Umbilical cord (tissue), 2 donors: ENCODE results near the gene ZNF148. TPM values are rescaled to one million over a fixed set of nuclear protein-coding genes. Genes with fewer than 3 reads are reported as not detected.

Experiments
- DNase-seq: peaks from one replicate; pipeline ENCODE4 v3.0.0-alpha.2; 2015; ENCODE audit warnings: low spot score
- total RNA-seq: library from RNA; depleted of rRNA; stranded (reverse); fragments of >200 nt; gene quantifications from one replicate; pipeline ENCODE4 v1.2.3, GENCODE V29; 2014; ENCODE audit warnings: low replicate concordance; ENCODE audit not compliant: insufficient read depth

Gene ZNF148
- total RNA-seq, 1 donor from 2014 or later = 39.0 TPM

DNA sequence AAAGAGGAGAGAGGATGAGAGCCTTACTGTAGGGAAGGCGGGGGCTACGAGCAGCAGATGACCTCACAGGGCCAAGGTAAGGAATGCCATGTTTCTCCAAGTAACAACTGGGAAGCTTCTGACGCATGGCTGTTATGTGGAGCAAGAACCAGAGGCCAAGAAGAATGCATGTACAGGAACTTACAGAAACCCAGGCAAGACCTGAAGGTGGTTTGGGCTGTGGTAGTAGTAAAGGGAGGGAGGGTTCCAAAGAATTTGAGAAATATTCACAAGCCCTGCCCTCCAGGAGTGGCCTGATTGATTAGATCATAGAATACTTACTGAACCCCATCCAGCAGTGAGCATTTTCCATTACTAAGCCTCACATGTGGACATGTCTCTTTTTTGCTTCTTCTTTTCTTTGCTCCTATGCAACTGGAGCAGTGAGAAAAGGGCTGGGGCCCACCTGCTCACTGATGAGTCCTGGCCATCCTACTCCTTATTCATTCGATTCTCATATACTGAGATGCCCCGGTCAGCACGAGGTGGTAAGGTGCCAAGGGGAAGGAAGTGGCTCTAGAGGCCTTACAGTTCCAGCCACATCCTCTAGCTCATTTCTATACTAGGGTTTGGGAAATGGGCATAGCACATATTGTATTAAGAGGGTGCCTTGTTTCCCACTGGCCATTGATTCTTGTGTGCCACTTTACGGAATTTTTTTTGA is 154.2 kb downstream of the ZNF148 start:
- no peak for DNase-seq

DNA sequence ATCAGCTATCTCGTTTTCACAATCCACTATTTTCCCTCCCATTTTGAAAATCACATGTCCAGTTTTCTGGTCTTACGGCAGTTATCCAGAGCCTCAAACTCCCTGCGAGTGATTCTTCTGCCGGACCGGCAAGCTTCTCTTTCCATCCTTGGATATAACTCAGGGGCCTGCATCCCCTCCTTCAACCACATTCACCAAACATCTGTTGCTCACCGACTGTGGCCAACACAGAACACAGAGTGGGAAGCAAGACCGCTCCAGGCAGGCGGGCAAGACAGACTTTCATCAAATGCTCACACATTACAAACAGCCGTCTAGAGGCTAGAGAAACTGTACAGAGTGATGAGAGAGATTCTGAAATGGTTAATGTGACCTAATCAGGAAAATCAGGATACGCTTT is 154.9 kb downstream of the ZNF148 start:
- no peak for DNase-seq

DNA sequence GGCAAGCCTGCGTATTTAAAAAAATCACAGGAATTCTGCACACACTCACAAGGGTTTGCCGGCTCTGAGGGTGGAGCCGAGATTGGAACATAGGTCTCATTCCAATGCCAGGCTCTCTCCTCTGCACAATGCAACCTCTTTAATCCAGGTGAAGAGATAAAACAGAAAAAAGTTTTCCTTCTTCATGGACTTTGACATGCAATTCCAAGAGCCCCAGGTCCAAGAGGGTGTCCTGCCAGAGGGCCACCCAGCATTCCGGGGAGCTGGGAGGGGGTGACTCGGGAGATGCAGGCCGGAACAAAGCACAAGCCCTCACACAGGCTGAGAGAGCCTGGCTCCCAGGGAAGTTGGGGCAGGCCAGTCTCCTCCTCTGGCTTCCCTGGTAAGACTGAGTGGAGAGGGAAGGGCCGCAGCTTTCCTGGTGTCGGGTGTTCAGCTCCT is 155.8 kb downstream of the ZNF148 start:
- DNase-seq = no peak

DNA sequence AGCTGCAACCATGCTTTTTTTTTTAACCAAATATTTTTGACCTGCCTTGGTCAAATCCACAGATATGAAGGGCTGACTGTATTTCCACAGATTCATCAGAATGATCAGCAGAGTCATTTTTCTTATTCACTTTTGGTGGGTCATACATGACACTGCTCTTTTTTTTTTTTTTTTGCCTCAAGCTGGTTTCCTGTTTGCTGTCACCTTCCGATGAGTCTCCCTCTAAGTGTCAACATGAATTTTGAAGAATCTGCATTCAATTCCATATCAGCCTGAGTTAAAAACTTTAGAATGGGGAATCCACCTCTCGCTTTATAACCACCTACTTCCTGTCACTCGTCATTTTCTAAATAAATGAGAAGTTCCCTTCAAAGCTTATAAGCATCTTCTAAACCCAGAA is 160.4 kb downstream of the ZNF148 start:
- DNase-seq = no peak

DNA sequence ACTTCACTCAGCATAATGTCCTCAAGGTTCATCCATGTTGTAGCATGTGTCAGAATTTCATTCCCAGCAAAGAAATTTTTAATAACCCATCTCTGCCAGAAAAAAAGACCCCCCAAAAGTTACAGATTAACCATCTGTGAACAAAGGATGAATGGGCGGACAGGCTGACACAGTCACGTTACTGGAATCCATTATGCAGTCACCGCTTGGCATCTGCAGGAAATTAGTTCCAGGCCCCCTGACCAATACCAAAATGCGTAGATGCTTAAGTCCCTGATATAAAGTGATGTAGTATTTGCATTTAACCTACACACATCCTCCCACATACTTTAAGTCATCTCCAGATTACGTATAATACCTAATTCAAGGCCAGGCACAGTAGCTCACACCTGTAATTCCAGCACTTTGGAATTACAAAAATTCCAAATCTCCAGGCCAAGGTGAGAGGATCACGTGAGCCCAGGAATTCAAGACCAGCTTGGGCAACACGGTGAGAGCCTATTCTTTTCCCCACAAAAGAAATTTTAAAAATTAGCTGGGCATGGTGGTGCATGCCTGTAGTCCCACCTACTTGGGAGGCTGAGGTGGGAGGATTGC is 161.1 kb downstream of the ZNF148 start:
- DNase-seq = no peak

DNA sequence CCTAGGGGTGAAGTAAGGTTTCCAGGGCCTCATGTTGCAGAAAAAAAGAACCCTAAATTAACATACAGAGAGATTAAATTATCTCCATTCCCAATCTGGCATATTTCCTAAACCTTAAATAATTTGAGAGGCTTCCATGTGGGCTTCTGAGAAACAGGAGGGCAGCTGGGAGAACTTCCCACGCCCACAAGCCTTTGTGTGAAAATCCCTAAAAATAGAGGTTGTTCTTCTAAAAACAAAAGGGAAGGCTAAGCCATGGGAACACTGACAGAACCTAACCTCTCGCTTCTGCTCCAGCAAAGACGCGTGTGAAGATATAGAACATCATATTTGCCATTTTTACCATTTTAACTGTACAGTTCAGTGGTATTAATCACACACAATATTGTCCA is 161.8 kb downstream of the ZNF148 start:
- no peak for DNase-seq

DNA sequence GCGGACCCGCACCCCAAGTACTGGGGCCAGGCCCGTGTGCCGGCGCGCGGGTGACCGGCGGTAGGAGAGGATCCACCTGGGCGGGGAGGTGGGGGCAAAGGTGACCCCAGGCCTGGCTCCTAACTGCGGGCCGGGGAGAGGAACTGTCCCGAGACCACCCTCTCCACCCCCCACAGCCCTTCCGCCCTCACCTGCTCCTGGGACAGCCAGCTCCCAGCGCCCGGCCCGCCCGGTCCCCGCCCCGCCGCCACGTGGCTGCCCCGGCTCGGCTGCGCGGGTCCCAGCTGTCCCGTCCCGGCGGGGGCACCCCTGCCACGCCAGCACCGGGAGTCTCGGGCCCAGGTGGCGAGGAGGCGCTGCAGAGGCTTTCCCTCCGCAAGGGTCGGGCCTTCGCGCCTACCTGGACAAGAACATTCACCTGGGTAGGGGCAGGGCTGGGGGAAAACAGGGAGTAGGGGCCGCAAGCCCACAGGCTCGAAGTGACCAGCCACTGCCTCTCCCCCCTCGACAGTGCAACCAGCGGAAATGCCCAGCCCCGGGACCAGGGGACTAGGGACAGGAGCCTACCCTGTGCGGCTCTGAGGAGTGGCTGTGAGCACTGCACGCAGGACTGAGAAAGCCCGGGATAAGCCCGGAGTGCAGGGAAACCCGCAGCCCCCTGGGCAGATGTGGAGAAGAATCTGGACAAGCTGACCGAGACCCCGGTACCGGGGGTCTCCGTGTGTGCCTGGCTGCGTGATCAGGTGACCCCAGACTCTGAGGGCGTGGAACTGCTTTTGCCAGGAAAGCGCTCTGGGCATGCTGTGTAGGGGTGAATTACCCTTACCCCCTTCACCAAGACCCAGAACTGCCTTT is 162.4 kb downstream of the ZNF148 start, which contains the start of gene SLC12A8:
Gene SLC12A8 (minus strand): TSS at position 240 of the 855 bp plus-strand sequence. CDS start 1,399 bp downstream, outside the sequence.
- no peak for DNase-seq

DNA sequence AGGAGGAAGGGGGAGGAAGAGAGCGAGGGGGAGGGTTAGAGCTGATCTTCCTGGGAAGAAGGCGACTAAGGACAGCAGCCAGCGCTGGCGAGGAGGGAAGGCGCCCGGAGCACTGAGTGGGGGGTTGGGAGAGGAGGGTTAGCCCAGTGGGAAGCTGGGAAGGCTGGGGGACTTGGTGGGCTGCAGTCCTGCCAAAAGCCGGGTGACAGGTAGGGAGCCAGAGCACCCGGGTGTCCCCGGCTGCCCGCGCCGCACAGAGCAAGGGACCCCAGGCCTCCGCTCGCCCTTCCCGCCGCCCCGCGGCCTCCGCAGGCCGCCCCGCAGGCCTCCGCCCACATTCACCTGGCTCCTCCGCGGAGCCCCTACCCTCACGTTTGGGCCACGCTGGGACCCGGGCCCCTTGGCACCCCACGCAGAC is 163.0 kb downstream of the ZNF148 start:
- no peak for DNase-seq

DNA sequence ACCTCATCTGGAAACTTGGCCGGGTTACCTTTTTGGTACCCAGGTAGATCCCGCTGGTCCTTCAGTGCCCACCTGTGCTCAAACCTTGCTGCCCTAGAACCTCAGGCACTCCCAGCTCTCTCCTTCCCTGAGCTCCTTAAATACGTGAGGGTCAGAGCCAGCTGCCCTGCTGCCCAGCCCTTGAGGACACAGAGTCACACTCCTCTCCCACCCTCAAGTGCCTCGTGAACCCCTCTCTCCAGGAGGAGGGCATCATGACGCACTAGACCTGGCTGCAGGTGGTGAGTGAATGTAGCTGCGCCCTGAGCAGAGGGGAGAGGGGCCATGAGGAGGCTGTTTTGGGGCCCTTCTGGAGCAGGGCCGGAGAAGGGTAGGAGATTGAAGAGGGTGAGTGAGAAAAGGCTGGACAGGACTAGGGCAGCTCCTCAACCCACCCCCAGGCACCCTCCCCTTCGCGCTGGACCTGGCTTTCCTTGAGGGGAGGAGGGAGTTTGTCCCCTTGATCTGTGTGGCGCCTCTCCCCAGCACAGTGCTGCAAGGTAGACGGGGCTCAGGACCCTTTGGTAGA is 163.5 kb downstream of the ZNF148 start:
- no peak for DNase-seq

DNA sequence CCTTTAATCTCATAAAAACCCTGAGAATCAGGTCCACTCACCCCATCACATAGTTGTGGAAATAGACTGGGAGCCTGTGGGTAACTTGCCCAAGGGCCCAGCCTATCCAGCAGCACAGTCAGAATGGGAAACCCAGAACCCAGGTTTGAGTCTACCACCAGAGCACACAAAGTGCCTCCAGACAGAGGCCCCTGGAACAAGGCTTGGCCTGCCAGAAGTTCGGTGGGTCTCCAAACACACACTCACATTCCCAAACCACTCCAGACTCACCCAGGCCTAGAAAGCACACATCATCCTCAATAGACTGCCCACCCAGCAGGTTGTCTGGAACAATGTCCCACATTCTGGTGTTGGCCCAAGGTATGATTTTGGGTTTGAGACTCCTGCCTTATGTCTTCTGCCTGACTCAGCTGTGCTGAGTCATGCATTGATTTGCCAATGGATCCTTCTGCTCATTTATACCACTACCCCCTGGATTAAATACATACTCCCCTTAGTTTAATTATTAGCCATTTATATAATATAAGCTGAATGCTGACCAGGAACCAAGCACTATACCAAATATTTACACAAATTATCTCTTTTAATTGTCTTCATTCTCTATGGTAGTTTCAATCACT is 167.1 kb downstream of the ZNF148 start:
- no peak for DNase-seq

DNA sequence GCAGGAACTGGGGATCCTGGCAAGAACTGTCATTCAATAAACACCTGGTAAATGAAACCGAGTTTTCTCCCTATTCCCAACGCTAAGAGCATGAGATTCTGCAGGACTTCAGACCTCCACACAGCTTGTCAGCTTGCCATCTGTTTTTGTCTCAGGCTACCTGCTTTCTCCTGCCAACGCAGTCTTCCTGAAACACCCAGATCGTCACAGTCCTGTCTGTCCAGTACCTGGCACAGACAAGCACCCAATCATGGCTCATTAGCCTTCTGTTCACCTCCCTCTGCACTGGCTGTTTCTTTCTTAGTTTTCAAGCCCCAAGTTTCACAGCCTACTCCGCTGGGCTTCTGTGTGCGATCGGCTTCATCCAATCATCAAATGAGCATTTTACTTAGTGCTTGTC is 167.6 kb downstream of the ZNF148 start:
- no peak for DNase-seq

DNA sequence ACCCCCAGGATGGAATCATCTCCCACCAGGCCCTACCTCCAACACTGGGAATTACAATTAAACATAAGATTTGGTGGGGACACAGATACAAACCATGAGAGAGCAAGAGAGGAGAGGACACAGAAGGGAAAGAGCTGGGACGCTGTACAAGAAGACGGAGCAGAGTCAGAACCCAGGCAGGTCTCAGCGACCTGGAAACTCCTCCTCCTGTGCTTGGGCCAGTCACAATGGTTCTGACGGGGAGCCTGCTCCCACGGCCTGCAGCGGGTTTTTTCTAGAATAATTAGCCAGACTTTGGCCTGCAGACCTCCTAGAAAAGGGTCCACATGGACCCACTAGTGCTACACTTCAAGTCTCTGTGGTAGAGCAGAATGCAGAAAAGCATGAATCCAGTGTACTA is 168.2 kb downstream of the ZNF148 start:
- DNase-seq = no peak

DNA sequence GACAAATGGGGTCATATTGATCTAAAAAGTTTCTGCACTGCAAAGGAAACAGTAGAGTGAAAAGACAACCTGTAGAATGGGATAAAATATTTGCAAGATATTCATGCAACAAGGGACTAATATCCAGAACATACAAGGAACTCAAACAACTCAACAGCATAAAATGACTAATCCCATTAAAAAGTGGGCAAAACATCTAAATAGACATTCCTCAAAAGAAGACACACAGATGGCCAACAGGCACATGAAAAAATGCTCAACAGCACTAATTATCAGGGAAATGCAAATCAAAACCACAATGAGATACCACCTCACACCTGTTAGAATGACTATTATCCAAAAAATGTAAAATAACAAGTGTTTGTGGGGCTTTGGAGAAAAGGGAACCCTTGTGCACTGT is 171.4 kb downstream of the ZNF148 start:
- no peak for DNase-seq

DNA sequence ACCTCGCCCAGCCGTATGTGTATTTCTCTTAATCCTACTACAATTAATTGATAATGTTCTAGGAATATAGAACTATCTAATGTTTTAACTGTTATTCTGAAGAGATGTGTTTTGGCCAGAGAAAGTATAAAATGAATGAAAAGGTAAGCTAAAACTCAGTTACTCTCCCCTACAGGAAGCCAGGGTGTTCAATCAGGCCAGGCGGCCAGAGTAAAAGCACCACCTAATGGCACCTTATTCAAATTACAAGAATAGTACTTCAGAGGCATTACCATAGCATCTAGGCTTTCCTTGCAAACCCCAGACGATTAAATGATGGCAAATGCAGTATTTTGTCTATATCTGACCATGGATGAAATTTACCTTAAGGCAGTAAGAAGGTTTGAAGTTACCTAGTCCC is 172.9 kb downstream of the ZNF148 start:
- DNase-seq = no peak

DNA sequence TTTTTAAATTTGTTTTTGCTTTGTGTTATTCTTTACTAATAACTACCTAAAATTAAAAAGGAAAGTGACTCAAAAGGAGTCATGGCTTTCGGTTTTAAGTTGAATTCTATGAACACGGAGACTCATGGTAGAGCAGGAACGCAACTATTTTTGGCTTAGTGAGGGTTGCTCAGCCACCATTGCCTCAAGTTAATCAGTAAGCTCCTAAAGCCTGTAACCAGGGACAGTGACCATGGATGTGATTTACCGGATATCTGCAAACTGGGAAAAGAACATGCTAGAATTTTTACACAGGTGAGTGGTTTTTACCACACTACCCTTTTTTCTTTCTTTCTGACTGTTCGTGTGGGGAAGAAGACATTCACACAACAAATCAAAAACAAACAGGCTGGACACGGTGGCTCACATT is 174.4 kb downstream of the ZNF148 start:
- DNase-seq = no peak

DNA sequence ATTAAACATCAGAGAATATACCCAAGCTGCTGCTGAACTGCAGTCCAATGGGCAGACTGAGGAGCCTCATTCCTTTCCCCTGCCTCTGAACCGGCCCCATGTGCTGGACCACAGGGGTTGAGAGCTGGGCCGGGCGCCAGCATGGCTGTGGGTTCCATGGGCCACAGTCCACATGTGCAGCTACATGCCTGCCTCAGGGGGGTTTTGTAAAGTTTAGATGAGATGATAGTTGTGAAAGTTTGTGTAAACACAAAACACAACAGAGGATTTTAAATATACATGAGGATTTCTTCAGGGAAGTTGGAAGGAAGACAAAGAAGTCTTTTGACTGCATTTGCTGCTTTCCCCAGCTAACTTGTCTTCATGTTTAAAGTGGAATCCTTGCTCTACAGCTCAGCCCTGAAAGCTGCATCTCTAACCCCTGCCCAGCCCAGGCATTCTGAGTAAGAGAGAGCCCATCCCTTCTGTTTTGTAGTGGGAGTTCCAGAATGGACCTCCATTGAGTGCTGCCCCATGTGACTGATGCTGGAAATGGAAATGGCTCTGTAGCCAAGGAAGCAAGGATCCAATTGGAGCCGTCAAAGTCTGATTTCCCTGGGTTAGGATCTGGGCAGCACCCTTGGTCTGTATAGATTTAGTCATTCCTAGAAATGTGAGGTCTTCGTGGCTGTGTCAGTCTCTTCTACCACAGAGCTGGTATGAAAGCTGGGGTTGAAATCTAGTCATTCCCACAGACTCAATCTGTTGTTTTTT is 180.1 kb downstream of the ZNF148 start:
- DNase-seq = peak; percentile 17

DNA sequence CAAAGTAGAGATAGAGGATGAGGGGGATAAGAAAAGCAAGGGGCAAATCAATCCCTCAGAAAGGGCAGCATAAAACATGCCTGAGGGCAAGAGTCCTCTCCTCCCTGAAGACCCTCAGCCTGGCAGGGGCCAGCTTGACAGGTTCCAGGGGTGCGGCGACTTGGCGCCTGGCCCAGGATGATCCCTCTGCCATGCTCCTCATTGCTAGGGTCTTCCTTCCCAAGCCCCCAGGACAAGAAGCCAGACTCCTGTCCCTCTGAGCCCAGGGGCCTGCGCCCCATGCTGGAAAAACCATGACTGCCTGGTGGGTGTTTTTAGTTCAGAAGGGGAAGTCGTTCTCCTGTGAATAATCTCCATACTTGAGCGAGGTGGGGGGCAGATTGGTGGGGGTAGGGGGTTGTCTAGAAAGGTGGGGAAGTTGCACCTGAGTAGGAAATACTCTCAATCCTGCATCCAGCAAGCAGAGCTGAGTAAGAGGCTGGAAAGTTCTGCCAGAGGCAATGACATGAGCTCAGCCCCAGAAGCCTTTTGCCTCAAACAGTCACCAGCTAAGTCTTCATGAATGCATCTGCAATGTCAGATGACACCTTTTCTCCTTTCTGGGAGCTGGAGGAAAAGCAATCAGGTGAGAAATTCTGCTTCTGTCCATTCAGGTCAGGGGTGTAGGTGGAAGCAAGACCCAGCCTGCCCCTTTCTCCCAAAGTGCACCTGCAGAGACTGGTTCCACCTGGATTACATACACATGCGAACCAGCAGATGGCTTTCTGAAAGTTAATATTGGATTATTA is 180.9 kb downstream of the ZNF148 start:
- no peak for DNase-seq

DNA sequence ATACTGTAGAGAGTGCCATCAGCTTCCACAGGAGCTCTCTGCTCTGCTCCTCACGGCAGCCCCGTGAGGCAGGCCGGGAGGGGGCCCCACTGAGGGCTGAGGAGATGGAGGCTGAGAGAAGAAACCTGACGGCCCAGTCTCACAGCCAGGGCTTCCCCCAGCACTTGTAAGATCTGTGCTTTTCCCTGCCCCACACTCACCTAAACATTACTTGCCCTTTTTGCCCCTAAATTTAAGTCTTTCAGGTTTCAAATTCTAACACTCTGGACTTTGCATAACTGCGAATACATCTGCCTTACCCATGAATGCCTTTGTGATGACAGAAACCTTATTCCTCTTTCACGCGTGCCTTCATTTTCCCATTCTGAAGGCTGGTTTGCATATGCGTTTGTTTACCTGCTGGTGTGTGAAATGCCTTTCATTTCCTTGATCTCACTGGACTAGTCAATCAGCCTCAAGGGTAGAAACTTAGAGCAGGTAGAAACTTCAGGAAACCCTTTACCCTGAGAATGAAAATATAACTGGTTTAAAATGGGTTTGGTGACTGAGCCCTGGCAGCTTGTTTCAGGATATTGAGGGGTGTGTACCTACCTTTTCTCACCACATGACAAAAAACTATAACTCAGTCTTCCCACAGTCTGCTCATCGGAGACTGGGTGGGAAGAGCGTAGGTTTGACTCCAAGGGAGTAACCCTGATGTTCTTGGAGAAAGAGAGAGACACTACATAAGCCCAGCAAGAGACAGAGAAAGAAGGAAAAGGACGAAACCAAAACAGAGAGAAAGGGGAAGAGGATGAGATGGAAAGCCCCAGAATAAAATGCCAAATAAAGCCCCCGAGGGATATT is 182.7 kb downstream of the ZNF148 start:
- no peak for DNase-seq

DNA sequence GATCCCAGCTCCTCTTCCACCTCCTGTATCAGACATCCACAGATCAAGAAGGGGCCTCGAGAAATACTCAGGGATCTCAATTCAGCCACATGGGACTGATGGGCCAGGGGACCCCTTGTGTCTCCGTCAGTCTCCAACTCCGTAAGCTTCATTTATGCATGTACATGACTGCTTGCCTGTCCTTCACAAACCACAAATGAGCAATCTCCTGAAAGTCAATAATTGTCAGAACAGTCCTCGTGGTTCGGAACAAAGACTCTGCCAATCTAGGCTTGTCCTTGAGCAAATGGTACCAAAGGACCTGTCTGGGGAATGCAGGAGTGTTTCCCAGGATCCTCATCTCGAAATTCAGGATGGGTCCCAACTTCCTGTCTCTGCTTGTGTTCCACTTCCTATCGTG is 183.4 kb downstream of the ZNF148 start:
- no peak for DNase-seq
